Anterior cingulate cortex (tissue), 58 donors: ENCODE data around the gene COPS7B.
"Not testable (repeated sequence)": the region's sequence is repeated elsewhere in the genome, so short reads cannot be mapped to it uniquely, and the experiment has no call there.

Experiments used
- DNase-seq, 58 donors: peaks; one replicate each; lab custom pipeline; 2025; lab: John Stamatoyannopoulos, UW

COPS7B gene

GRCh38 chr2:231786177-231786916, at the start of gene COPS7B:
COPS7B (plus strand) TSS chr2:231786445; CDS start chr2:231788571, 2,126 bp downstream.
- DNase-seq: peak; percentile 21 to 86 (median 70)

GRCh38 chr2:231737761-231738160, 48.5 kb upstream of the COPS7B start:
- DNase-seq: no peak

- no peak for DNase-seq
These were observed 42.7 kb upstream of the COPS7B start for GRCh38 chr2:231743376-231744116.

GRCh38 chr2:231745303-231746038, 40.8 kb upstream of the COPS7B start:
- DNase-seq: no peak

- not testable (repeated sequence) for DNase-seq
These were observed 37.9 kb upstream of the COPS7B start for GRCh38 chr2:231748153-231748896.

- not testable (repeated sequence) for DNase-seq
These were observed 37.2 kb upstream of the COPS7B start for GRCh38 chr2:231749016-231749415.

- DNase-seq: no peak
These were observed 35.0 kb upstream of the COPS7B start for GRCh38 chr2:231751042-231751815.

- no peak for DNase-seq
These were observed 34.2 kb upstream of the COPS7B start for GRCh38 chr2:231752061-231752460.

GRCh38 chr2:231761735-231762134, 24.5 kb upstream of the COPS7B start:
- no peak for DNase-seq

- DNase-seq: no peak
These were observed 22.1 kb upstream of the COPS7B start for GRCh38 chr2:231764124-231764523.

- peak in 23 of 58 donors; percentile 9 to 64 (median 23) for DNase-seq
These were observed 21.5 kb upstream of the COPS7B start for GRCh38 chr2:231764760-231765159.

GRCh38 chr2:231765496-231765929, 20.7 kb upstream of the COPS7B start:
- no peak for DNase-seq

- no peak for DNase-seq
These were observed 16.8 kb upstream of the COPS7B start for GRCh38 chr2:231769170-231770136.

- DNase-seq: no peak
These were observed 5.9 kb upstream of the COPS7B start for GRCh38 chr2:231780123-231780908.

GRCh38 chr2:231780909-231781797, 5.1 kb upstream of the COPS7B start, which contains the start of gene PDE6D:
PDE6D (minus strand) TSS chr2:231781282; CDS start chr2:231781114, 168 bp downstream.
- DNase-seq: peak; percentile 87 to 99 (median 97)
